HG03575 (cell line): Measurements from ENCODE around the gene CHSY1.
"Not testable (repeated sequence)": the region's sequence is repeated elsewhere in the genome, so short reads cannot be mapped to it uniquely, and the experiment has no call there.

Source experiments
- ATAC-seq: cut with Tn5 transposase; IDR thresholded peaks from one replicate; pipeline ENCODE4 v1.9.1; 2021; ENCODE audit not compliant: unreplicated experiment, insufficient number of reproducible peaks, low FRiP score; ENCODE audit errors: extremely low read depth

CHSY1 gene

DNA sequence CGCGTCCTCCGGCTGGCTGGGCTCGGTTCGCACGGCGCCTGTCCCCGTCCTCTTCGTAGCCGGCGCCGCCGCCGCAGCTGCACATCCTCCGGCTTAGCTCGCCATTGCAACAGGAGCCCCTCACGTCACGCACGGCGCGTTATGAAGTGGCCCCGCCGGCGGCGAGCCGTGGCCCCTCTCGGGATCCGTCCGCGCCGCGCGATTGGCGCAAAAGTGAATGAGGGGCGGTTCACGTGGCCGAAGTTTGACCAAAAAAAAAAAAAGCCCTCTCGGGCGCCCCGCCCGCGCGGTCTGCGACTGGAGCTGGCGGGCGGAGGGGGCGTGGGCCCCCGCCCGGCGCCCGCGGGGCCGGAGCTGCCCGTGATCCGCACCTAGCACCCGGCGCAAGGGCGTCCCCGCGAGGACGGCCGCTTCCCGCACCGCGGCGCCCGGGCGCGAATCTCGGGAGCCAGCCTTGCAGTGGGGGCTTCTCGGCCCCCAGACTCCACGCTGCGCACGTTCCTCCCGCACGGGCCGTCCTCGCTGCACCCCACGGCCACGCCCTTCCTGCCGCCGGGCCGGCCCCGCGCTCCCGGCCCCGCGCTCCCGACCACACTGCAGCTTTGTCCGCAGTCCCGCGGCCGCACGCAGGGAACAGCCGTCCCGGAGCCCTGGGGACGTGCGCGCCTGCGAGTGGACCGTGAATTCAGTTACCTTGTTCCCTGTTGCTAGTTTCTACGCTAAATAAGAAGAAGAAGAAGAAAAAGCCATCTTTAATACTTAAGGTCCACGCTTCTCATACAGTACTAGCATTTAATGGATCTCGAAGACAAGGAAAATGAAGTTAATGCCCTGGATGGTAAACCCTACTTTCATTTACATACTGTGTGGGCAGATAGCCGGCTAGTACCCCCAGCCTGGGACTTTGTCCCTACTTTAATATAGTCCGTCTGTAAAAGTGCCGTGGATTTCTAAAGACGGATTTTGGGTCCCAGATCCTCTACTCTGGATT is at the start of gene CHSY1:
Gene CHSY1, minus strand, starts transcription at position 219 of the 991 bp plus-strand sequence. CDS start 592 bp downstream, outside the sequence.
- no peak for ATAC-seq

- ATAC-seq, result no peak
These were observed 44.9 kb upstream of the CHSY1 start for GRCh38 chr15:101296418-101297405.

DNA sequence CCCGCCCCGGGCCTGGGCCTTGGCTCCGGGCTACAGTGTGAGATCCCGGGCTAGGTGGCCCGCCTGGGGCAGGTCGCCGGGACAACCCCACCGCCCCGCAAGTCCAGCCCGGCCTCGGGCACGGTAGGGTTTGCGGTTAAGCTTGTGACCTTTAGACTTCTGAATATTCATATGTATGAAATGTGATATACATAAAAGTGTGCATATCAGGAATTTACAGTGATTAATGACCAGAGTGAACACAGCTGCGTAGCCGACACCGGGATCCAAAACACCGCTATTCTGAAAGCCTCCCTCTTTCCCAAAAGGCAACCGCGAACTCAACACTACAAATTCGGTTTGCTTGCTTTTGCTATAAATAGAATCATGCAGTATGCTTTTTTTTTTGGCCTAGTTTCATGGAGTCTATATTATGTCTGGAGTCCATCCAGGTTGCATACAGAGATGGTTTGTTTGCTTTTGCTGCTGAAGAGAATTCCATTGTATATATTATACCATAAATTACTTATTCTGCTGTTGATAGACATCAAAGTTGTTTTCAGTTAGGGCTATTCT is 43.8 kb upstream of the CHSY1 start:
- no peak for ATAC-seq

DNA sequence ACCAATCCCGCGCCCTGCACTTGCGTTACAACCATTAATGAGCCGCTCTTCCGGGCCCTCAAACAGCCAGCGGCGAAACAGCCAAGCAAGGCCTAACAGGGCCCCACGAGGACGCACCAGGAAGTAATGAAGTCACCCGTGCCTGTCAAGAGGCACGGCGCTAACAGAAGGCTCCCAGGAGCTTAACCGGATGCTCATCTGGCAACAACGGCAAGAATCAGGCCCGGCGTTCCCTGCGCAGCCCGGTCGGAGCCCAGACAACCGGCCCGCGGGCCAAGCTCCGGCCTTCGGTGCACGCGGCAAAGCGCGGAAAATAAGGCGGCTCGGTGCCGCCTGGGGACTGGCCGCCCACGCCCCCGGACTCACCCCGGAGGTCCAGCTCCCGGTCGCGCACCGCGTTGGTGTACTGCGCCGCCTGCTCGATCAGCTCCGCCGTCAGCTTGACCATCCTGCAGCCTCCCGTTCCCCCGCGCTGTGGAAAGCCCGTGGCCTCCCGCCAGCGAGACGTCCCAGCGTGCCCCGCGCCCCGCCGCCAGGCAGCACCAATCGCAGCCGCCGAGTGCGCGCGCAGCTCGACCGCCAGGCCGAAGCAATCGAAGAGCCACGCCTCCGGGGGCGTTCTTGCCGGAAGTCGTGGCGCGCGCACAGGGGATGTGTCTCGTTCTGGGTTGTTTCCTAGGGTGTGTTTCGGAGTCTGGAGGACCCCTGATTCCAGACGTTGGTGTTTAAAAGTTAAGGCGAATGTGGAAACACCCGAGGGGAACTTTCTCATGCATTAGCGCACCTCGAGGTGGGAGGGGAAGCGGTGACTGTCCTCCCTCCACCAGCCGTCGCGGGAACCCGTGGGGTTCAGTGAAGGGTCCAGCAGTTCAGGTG is 43.1 kb upstream of the CHSY1 start, which contains the start of gene SNRPA1:
Gene SNRPA1, minus strand, starts transcription at position 518 of the 876 bp plus-strand sequence. Its CDS starts 70 bp downstream, at position 448.
- ATAC-seq, result no peak

- no peak for ATAC-seq
These were observed 41.3 kb upstream of the CHSY1 start for GRCh38 chr15:101293122-101293521.

GRCh38 chr15:101288905-101289513 is 37.2 kb upstream of the CHSY1 start:
- no peak for ATAC-seq

GRCh38 chr15:101287342-101287741 is 35.5 kb upstream of the CHSY1 start:
- not testable (repeated sequence) for ATAC-seq

GRCh38 chr15:101286471-101287114 is 34.7 kb upstream of the CHSY1 start:
- ATAC-seq, result no peak

DNA sequence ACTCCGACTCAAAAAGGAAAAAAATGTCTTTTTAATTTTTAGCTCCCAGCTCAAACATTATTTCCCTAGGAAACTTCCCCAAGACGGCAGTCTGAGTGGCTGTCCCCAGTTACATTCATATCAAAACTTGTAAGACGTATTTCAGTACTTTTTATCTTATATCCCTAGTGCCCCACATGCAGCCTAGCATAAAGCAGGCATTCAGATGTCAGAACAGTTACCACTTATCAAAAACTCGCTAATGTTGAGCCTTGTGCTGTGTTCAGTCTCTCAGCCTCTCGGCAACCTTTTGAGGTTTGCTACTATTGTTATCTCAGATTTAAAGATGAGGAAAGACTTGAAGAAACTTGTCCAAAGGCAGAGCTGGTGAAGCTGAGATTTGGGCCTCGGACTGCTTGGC is 32.1 kb upstream of the CHSY1 start:
- ATAC-seq, result no peak

DNA sequence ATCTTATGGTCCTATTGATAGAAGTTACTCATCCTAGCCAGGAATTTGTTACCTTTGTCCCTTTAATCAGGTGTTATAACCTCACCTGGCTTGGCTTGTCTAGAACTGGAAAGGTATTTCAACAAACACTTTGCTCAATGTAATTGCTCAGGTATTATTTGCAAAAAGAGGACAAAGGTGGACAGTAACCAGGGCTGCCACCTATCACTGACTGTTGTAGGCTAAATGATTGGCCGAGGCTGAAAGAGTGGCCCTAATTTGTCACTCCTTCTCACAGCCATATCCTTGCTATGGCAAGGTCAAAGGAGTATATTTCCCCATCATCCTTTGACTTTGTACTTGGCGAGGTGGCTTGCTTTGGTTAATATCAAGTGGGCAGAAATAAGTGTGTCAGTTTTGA is 28.2 kb upstream of the CHSY1 start:
- no peak for ATAC-seq

- no peak for ATAC-seq
These were observed 26.2 kb upstream of the CHSY1 start for GRCh38 chr15:101277943-101278564.

DNA sequence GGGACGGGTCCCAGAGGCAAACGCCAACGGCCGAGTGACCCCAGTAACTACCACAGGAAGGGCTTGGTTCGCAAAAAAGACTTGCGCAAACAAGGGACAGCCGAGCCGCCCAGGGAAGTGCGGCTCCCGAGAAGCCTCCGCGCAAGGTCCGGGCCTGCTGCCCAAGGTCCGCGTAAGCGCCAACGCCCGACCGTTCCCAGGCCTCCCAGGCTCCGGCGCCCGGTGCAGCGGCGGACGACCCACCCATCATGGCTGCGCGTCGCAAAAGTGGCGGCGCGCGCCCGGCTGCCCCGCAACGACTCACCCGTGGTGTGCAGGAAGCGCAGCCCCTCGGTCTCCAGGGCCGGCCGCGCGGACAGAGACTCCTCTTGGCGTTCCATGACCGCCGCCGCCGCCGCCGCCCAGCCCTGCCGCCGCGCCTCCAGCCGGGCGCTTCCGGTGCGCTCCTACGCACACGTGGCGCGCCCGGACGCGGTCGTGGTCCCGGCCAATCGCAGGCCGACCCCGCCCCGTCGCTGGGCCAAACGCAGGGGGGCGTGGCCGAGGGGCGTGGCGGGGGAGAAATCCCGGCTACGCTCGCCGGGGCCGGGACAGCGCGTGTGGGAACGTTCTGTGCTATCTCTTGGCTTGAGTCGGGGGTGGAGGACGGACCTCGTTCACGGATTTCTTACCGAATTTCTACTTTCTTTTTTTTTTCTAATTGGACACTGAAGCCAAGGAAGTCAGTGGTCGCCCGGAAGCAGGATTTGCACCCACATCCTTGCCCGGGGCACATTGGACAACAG is 25.4 kb upstream of the CHSY1 start, which contains the start of gene SELENOS:
Gene SELENOS, minus strand, starts transcription at position 448 of the 785 bp plus-strand sequence. Its CDS starts 68 bp downstream, at position 380.
- ATAC-seq, result no peak

DNA sequence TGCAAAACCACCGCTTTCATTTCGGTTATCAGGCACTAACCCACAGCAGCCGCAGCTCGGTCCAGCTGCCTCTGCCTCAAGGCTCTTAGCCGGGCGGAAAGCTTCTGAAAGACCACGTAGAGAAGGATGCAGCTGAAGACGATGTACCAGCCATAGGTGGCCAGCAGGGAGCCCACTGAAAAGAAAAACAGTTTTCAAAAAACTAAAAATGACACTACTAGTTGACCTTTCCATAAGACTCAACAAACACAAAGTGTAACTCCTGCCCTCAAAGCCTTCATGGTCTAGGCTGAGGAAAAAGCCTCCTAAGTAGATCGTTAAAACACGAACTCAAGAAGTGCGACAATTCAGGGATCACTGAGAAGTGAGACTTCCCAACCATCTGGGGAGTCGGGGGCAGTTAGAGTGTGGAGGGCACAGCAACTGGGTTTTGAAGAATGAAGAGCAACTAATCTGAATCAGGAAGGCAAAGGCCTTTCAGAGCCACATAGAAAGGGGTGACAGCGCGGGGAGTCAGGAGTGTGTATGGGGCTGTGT is 24.7 kb upstream of the CHSY1 start:
- no peak for ATAC-seq

DNA sequence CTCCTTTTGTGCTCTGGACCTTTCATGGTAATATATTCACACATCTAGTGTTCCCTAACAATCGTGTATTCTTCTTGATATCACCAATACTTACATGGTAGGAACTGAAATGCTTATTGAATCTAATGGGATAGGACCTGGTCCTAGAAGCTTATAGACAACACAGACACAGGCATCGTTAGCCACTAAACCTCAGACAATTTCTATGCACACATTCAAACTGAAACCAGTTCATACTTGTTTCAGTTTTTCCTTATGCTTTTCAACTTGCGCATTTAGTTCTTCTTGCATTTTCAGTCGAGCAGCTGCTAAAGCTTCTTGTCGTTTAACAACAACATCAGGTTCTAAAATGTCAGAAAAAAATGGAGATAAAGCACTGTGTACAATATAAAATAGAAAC is 23.2 kb upstream of the CHSY1 start:
- ATAC-seq, result peak; percentile 38

DNA sequence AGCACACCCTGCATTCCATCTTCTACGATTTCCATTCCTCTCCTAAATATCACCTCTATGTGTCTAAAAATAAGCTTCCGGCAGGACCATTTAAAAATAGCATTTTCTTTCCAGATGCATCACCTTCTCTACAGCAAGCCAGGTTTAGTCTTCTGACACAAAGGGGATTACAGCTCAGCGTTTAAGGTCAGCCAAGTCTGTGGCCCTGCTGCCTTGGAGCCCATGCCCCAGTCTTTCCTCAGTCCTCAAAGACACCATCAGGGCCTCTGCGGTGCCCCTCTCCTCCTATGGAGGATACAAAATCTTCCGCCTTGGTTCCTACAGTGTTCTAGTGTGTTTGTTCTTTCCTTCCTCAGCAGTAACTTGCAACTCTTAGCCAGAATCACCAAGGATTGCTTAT is 21.7 kb upstream of the CHSY1 start:
- ATAC-seq, result no peak

GRCh38 chr15:101272584-101272983 is 20.7 kb upstream of the CHSY1 start:
- ATAC-seq, result no peak
